Amniotic epithelial cell (primary cell): ENCODE measurements around the gene SRSF3.
A peak's percentile ranks its signal among the peaks of the same experiment; 100 is the strongest.

ENCODE experiments used
- DNase-seq: peaks from one replicate; pipeline ENCODE4 v3.0.0-alpha.2; 2010; ENCODE audit warnings: low read depth

SRSF3 gene

GRCh38 chr6:36623547-36624459 lies 29.6 kb downstream of the SRSF3 start:
- DNase-seq, result peak; percentile 74

GRCh38 chr6:36624461-36625157 lies 30.4 kb downstream of the SRSF3 start:
- no peak for DNase-seq

- DNase-seq, result no peak
These were observed 31.2 kb downstream of the SRSF3 start for GRCh38 chr6:36625158-36625919.

GRCh38 chr6:36626636-36627035 lies 32.5 kb downstream of the SRSF3 start:
- DNase-seq, result no peak

GRCh38 chr6:36627141-36627540 lies 33.0 kb downstream of the SRSF3 start:
- DNase-seq, result no peak

GRCh38 chr6:36627801-36628246 lies 33.7 kb downstream of the SRSF3 start:
- peak; percentile 91 for DNase-seq

- DNase-seq, result no peak
These were observed 35.6 kb downstream of the SRSF3 start for GRCh38 chr6:36629784-36630183.

- DNase-seq, result no peak
These were observed 37.3 kb downstream of the SRSF3 start for GRCh38 chr6:36631326-36632011.

- no peak for DNase-seq
These were observed 39.2 kb downstream of the SRSF3 start for GRCh38 chr6:36633370-36633769.

- DNase-seq, result peak; percentile 95
These were observed 39.8 kb downstream of the SRSF3 start for GRCh38 chr6:36633915-36634314.

- DNase-seq, result peak; percentile 46
These were observed 40.4 kb downstream of the SRSF3 start for GRCh38 chr6:36634317-36635108.

- DNase-seq, result no peak
These were observed 42.1 kb downstream of the SRSF3 start for GRCh38 chr6:36636283-36636682.

GRCh38 chr6:36636687-36637418 lies 42.7 kb downstream of the SRSF3 start:
- DNase-seq, result no peak

- no peak for DNase-seq
These were observed 44.4 kb downstream of the SRSF3 start for GRCh38 chr6:36638579-36638978.

GRCh38 chr6:36639171-36639808 lies 45.1 kb downstream of the SRSF3 start:
- DNase-seq, result no peak

GRCh38 chr6:36641543-36641942 lies 47.4 kb downstream of the SRSF3 start:
- DNase-seq, result no peak

GRCh38 chr6:36642913-36643817 lies 49.0 kb downstream of the SRSF3 start:
- peak; percentile 90 for DNase-seq

GRCh38 chr6:36643977-36644376 lies 49.8 kb downstream of the SRSF3 start:
- DNase-seq, result no peak

GRCh38 chr6:36649086-36649485 lies 54.9 kb downstream of the SRSF3 start:
- DNase-seq, result no peak
